Measurements from ENCODE around the gene WBP2.
"Not testable (repeated sequence)": the region's sequence is repeated elsewhere in the genome, so short reads cannot be mapped to it uniquely, and the experiment has no call there.

- TF ChIP-seq, protein P1, sequence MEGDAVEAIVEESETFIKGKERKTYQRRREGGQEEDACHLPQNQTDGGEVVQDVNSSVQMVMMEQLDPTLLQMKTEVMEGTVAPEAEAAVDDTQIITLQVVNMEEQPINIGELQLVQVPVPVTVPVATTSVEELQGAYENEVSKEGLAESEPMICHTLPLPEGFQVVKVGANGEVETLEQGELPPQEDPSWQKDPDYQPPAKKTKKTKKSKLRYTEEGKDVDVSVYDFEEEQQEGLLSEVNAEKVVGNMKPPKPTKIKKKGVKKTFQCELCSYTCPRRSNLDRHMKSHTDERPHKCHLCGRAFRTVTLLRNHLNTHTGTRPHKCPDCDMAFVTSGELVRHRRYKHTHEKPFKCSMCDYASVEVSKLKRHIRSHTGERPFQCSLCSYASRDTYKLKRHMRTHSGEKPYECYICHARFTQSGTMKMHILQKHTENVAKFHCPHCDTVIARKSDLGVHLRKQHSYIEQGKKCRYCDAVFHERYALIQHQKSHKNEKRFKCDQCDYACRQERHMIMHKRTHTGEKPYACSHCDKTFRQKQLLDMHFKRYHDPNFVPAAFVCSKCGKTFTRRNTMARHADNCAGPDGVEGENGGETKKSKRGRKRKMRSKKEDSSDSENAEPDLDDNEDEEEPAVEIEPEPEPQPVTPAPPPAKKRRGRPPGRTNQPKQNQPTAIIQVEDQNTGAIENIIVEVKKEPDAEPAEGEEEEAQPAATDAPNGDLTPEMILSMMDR (IDR thresholded peaks at IDR 0.05; ENCODE audit: insufficient read depth, low read length, poor library complexity, severe bottlenecking), result not testable (repeated sequence)
- not testable (repeated sequence) for TF ChIP-seq EZH2phosphoT487 (conservative IDR thresholded peaks at IDR 0.05; ENCODE audit: low read length)
Observed at GRCh38 chr17:75851693-75851991, 3.5 kb downstream of the WBP2 start.
